HG03135 (cell line): ENCODE results near the gene THBD.

Experiments
- ATAC-seq: cut with Tn5 transposase; IDR thresholded peaks from one replicate; pipeline ENCODE4 v1.9.1; 2021; ENCODE audit warnings: mild to moderate bottlenecking, moderate library complexity; ENCODE audit not compliant: unreplicated experiment

The THBD gene

DNA sequence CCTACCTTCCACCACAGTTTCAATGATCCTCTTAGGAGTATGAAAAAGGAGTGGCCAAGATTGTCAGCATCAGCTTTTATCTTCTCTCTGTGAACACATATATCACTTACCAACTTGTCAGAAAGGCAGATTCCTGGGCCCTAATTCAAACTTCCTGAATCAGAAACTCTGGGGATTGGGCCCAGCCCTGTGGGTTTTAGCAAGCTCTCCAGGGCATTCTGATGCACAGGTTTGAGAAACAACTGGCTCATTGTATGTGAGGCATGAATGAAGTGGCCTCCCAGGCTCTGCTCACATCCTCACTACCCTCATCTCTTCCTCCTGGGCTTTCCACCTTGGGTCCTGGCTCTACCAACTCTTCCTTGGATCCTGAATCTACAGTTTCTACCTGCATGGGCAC lies 13.2 kb upstream of the THBD start:
- no peak for ATAC-seq

GRCh38 chr20:23061734-23062561 lies 12.5 kb upstream of the THBD start:
- no peak for ATAC-seq

GRCh38 chr20:23061262-23061661 lies 11.8 kb upstream of the THBD start:
- no peak for ATAC-seq

DNA sequence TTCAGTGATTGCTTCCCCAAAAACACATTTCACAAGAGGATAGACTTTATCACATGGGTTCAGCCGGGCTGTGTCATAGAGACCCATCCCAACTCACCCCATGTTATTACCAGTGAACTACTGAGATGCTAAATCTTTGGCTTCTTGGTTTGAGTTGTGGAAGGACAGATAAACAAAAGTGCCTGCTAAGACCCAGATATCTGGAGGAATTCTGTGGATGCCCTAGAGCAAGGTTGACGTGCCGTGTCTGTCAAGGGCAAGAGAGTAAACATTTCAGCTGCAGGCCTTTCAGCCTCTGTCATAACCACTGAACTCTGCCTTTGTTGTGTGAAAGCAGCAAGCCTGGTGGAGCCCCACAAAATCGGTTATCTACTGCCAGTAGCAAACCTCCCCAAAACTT lies 11.2 kb upstream of the THBD start:
- no peak for ATAC-seq

- no peak for ATAC-seq
Measured at GRCh38 chr20:23059846-23060245, 10.4 kb upstream of the THBD start.

GRCh38 chr20:23059001-23059400 lies 9.5 kb upstream of the THBD start:
- ATAC-seq: no peak

DNA sequence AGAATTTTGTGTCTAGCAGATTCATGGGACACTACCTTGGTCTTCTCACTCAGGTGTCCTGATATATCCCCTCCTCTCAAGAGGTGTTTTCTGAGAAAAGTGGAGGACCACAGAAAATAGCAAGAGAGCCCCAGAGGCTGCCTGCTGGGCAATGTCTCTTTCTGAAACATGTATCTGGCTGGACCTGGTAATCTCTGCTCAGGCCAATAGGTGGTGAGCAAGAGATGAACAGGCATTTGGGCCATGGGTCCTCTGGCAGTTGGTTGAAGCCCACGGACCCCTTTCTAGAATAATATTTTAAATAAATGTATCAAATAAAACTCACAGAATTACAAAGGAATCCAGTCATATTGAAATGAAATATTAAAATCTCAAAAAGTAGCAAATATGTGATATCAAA lies 8.8 kb upstream of the THBD start:
- no peak for ATAC-seq

- no peak for ATAC-seq
Measured at GRCh38 chr20:23052904-23053303, 3.4 kb upstream of the THBD start.

DNA sequence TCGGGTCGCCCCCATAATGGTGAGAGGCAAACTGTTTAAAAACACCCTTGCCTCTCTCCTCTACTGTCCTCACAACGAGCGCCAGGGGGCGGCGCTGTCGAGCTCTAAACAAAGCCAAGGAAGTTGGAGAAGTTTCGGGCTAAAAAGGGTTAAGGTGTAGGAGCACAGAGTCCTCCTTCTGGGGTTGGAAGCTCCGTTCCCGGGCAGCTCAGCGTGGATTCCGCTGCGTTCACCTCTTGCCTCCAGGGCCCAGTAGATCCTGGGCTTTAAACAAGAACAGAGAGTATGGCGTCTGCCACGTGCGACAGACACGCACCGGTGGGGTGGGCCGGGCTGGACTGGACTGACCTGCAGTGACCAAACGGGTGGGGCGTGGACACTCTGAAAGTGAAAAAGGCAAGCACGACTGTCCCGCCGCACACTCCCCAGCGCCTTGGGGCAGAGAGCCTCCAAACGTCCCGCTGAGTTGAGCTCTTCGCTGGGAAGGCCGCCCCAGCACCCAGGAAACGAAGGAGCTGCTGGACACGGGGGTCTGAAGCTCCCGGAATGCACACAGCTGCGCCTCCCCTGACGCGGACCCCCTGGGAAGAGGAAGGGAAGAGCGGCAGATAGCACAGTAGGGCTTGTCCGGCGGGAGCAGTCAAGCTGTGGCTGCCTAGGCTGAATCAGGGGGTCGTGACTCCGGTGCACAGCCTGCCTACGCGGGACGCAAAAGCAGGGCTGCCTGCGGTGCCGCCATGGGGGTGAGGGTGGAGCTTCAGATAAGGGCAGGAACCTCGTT lies 1.6 kb upstream of the THBD start:
- no peak for ATAC-seq

GRCh38 chr20:23050076-23050838 lies 785 bp upstream of the THBD start:
- no peak for ATAC-seq

- no peak for ATAC-seq
Measured at GRCh38 chr20:23048283-23049200, 930 bp downstream of the THBD start.

DNA sequence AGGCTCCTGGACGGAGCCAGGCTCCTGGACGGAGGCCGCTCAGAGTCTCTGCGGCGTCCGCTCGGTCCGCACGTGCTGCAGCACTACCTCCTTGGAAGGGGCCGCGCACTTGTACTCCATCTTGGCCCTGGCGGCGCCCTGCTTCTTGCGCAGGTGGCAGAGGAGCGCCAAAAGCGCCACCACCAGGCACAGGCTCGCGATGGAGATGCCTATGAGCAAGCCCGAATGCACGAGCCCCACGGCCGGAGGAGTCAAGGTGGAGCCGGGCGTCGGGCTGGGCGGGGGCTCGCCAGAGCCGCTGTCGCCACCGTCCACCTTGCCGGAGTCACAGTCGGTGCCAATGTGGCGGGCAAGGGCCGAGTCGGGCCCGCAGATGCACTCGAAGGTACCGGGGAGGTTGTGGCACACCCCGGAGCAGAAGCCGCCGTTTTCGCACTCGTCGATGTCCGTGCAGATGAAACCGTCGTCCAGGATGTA lies 1.7 kb downstream of the THBD start:
- ATAC-seq: no peak

GRCh38 chr20:23047001-23047737 lies 2.3 kb downstream of the THBD start:
- ATAC-seq: no peak

GRCh38 chr20:23046431-23046830 lies 3.0 kb downstream of the THBD start:
- no peak for ATAC-seq

- ATAC-seq: no peak
Measured at GRCh38 chr20:23043376-23043775, 6.1 kb downstream of the THBD start.

DNA sequence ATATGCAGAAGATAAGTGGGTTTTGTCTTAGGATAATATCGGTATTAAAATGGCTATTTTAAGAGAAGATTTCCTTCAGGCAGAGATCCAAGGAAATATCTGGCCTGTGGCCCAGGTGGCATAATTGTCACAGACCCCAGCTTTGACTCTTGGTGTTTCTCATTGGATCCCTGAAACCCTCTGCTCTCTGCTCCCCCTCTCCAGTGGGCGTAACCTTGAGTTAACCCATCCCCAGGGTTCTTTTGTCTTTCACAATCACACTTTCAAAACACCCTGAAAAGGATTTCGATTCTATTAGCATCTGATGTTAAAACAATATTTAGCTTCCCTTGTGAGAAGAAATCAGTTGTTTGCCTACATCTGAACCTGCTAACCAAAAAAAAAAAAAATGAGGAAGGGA lies 7.2 kb downstream of the THBD start:
- no peak for ATAC-seq

DNA sequence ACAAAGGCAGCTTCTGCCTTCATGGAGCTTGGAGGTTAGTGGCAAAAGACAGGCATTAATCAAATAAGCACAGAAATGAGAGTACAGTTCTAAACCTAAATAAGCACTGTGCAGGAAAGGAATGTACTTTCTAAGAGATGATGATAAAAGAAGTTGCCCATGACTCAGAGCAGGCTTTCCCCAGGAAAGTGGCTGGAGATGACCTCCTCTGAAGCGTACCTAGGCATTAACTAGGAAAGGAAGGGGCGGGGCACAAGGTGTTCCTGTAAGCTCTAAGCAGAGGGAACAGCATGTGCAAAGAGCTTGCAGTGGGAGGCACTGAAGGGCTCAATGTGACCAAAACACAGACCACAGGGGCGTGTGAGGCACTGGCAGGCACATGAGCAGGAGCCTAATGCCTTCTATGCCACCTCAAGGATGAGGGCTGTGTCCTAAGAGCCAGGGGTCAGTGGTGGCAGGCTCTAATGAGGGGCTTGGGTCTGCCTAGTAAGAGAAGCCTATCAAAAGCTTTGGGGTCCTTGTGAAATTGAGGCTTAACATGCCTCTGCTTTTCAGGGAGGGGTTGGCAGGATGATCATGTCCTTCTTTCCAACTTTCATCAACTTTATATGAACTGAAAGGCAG lies 9.5 kb downstream of the THBD start:
- no peak for ATAC-seq

- no peak for ATAC-seq
Measured at GRCh38 chr20:23039136-23039875, 10.2 kb downstream of the THBD start.
